GM06990 (cell line): ENCODE results near the gene MMP21.

Experiments used
- DNase-seq: peaks from one replicate; pipeline ENCODE4 v3.0.0-alpha.2; 2011; ENCODE audit not compliant: insufficient read length; ENCODE audit errors: extremely low read depth
- H3K27me3 ChIP-seq: replicated peaks from 2 replicates; pipeline ENCODE4 v1.6.0; 2011; ENCODE audit warnings: low read length; ENCODE audit not compliant: control insufficient read depth, insufficient read depth
- H3K36me3 ChIP-seq: 2 replicates; pipeline ENCODE4 v1.5.1; 2011; ENCODE audit warnings: low read length; ENCODE audit not compliant: control insufficient read depth, insufficient read depth
- H3K4me3 ChIP-seq: replicated peaks from 2 replicates; pipeline ENCODE4 v1.5.1; 2011; ENCODE audit warnings: low read depth, mild to moderate bottlenecking, control low read depth, low read length
- TF ChIP-seq, protein P1 (sequence below): IDR thresholded peaks from 2 replicates; pipeline ENCODE4 v1.5.1; 2011; ENCODE audit warnings: low read length, control low read depth, mild to moderate bottlenecking, inconsistent platforms; ENCODE audit not compliant: insufficient read depth, poor library complexity, severe bottlenecking

The MMP21 gene

DNA sequence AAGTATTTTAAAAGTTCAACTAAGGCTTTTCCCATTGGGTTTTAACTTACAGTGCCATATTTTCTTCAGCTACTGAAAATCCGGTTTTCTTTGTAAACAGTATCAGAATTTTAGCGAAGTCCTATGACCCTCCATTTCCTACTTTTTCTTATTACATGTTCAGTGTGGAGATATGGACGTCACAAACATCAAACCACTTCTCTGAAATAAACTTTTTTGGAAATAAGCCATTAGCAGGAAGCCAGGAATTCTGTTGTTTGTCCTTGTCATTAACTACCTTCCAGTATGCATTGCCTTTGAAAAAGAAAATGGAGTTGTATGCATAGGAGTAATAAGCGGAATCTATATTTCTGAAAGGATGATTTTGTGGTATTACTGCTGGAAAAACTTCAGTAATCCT lies 9.1 kb downstream of the MMP21 start:
- no peak overlapping the region for H3K4me3 ChIP-seq
- H3K27me3 ChIP-seq: no peaks in the 10 kb centered on the region
- no peak for DNase-seq
- TF ChIP-seq, protein P1, sequence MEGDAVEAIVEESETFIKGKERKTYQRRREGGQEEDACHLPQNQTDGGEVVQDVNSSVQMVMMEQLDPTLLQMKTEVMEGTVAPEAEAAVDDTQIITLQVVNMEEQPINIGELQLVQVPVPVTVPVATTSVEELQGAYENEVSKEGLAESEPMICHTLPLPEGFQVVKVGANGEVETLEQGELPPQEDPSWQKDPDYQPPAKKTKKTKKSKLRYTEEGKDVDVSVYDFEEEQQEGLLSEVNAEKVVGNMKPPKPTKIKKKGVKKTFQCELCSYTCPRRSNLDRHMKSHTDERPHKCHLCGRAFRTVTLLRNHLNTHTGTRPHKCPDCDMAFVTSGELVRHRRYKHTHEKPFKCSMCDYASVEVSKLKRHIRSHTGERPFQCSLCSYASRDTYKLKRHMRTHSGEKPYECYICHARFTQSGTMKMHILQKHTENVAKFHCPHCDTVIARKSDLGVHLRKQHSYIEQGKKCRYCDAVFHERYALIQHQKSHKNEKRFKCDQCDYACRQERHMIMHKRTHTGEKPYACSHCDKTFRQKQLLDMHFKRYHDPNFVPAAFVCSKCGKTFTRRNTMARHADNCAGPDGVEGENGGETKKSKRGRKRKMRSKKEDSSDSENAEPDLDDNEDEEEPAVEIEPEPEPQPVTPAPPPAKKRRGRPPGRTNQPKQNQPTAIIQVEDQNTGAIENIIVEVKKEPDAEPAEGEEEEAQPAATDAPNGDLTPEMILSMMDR: no peak
- H3K36me3 ChIP-seq: peaks cover 22% of the 10 kb centered on the region

DNA sequence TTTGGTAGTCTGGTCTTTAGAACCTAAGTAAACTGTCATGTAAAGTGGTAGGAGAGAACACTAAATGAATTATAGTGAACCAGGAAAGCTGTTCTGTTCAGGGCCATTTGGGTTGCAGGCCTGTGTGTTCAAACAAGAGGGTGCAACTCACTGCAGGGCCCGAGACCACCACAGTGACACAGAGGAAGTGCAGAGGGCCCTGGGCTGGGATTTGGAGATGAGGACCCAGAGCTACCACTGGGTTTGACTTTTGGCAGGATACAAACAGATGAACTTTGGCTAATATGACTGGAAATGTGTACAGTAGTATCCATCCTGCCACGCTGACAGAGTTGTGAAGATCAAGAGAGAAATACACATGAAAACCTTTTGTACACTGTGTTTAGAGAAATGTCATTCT lies 9.8 kb downstream of the MMP21 start:
- no peak for DNase-seq
- Histone ChIP-seq H3K36me3 (peaks cover 22% of the 10 kb centered on the region), H3K4me3 (no peak overlapping the region), H3K27me3 (no peaks in the 10 kb centered on the region)
- TF ChIP-seq, protein P1: no peak

DNA sequence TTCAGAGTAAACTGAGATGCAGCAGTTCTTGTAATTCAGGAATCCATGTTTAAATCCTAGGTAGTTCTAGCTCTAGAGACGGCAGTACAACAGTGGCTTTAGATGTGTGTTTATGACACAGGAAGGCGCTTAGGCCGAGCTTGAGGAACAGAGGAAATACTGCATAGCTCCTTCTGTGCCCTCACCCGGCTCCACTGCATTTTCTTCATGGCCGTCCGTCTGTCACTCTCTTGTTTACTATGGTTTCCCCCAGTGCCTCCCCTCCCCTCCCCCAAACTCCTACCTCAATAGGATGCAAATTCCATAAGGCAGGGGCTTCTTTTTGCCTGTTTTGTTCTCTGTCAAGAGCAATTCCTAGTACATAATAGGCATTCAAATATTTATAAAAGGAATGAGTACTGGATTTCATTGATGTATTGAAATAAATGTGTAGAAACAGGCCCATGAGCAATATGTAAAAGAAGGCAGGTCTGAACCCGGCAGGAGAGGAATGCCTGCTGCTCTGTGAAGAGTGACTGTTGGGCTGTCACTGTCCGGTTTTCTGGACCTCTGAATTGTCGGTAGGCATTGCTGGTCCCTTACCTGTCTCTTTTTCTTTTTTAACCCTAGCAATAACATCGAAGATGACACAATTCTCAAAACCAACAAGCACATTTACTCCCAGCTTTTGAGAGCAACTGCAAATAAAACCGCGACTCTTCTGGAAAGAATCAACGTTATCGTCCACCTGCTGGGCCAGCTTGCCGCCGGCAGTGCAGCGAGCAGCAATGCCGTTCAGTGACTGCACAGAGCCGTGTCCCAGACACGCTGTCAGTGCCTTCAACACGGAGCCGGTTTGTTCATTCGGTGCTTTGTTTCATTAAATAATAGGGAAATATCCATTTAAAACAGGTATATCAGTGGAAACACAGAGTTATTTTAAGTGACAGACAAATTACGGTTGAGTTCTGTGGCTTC lies 12.7 kb downstream of the MMP21 start:
- Histone ChIP-seq H3K27me3 (no peaks in the 10 kb centered on the region), H3K4me3 (no peak overlapping the region), H3K36me3 (peaks cover 26% of the 10 kb centered on the region)
- no peak for DNase-seq
- TF ChIP-seq, protein P1: no peak

DNA sequence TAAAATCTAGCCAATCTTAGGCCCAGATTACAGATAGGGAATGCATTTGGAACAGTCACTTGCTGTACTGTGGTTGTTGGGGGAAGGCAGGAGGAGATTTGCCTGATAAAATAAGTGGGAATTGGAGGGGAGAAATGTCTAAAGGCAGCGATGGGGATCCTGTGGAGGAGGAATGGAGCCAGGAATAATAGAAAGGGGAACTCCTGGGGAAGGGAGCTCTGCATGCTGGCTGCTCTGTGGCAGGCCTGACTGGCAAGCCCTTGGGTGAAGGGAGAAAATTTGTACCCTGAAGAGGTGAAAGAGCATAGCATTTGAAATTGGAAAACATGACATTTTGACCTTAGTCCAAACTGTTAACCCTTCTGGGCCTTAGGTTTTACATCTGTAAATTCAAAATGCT lies 13.7 kb downstream of the MMP21 start:
- H3K4me3 ChIP-seq: no peak overlapping the region
- no peak for DNase-seq
- peaks cover 26% of the 10 kb centered on the region for H3K36me3 ChIP-seq
- no peaks in the 10 kb centered on the region for H3K27me3 ChIP-seq
- TF ChIP-seq, protein P1: no peak

DNA sequence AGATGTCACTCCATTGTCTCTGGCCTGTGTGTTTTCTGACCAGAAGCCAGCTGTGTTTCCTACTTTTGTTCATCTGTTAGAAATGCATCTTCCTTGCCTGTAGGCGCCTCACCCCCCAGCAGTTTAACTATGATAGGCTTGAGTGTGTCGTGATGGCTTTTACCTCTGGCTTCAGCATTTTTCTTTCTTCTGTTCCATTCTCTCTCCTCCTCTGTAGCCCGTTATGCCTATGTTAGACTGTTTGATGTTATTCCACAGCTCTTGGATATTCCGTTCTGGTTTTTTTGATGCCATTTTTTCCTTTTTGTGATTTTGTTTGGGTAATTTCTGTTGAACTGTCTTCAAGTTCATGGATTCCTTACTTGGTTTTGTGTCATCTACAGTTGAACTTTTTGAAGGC lies 17.9 kb downstream of the MMP21 start:
- Histone ChIP-seq H3K4me3 (no peak overlapping the region), H3K27me3 (no peaks in the 10 kb centered on the region), H3K36me3 (peaks cover 19% of the 10 kb centered on the region)
- no peak for DNase-seq
- TF ChIP-seq, protein P1: no peak
